Endothelial cell of umbilical vein (primary cell): ENCODE results near the gene JAKMIP3. TPM values are rescaled to one million over a fixed set of nuclear protein-coding genes. Genes with fewer than 3 reads are reported as not detected.

Experiments used
- BruUV-seq: library from RNA; stranded (reverse); fragments of 400-500 nt; replicated peaks from 2 replicates; lab custom pipeline; 2021; lab: Mats Ljungman, UMichigan
- CTCF ChIA-PET: fragments of 300-600, 350-600 bp; sonication (Branson Sonifier 250); formaldehyde crosslinking; loops from one replicate; lab custom pipeline; 2021; ENCODE audit warnings: antibody characterized with exemption, inconsistent platforms; lab: Charles Lee
- POLR2A ChIA-PET: fragments of 300-600, 350-600 bp; sonication (Branson Sonifier 250); formaldehyde crosslinking; loops from one replicate; lab custom pipeline; 2021; ENCODE audit warnings: antibody characterized with exemption, inconsistent platforms; lab: Charles Lee
- DNase-seq: peaks from one replicate; pipeline ENCODE4 v3.0.0-alpha.2; 2011; ENCODE audit warnings: low read depth, low spot score
- FAIRE-seq: peaks from 2 replicates; lab custom pipeline; 2011; peaks lifted over from hg19 to GRCh38; lab: Jason Lieb, UNC
- H2AFZ ChIP-seq: 2 replicates; pipeline ENCODE4 v1.6.0; 2012; ENCODE audit warnings: low read depth, low read length, control low read depth, inconsistent platforms
- H3K27ac ChIP-seq: 2 replicates; pipeline ENCODE4 v1.5.1; 2011; ENCODE audit warnings: low read depth, mild to moderate bottlenecking, control low read depth, low read length, moderate library complexity; ENCODE audit not compliant: insufficient read depth
- H3K27me3 ChIP-seq, 2 experiments: 2 replicates each; pipeline versions ENCODE4 v1.6.0 to v1.6.1; 2011; ENCODE audit warnings: low read length in 2 of 2, mixed read lengths in 1 of 2; ENCODE audit not compliant: control insufficient read depth in 2 of 2, insufficient read depth in 2 of 2
- H3K36me3 ChIP-seq, 2 experiments: 2 replicates in 1 of 2; 3 replicates in 1 of 2; pipeline ENCODE4 v1.5.1; 2011; ENCODE audit warnings: low read length in 2 of 2, mild to moderate bottlenecking in 1 of 2, moderate library complexity in 1 of 2; ENCODE audit not compliant: control insufficient read depth in 2 of 2, insufficient read depth in 2 of 2; ENCODE audit errors: extremely low read depth in 1 of 2
- H3K4me1 ChIP-seq: 3 replicates; pipeline ENCODE4 v1.5.1; 2011; ENCODE audit warnings: mild to moderate bottlenecking, low read length; ENCODE audit not compliant: control insufficient read depth, insufficient read depth; ENCODE audit errors: extremely low read depth
- H3K4me2 ChIP-seq: 2 replicates; pipeline ENCODE4 v1.6.1; 2011; ENCODE audit warnings: low read length, control low read depth, mixed read lengths; ENCODE audit not compliant: insufficient read depth
- H3K4me3 ChIP-seq, 3 experiments: fragments of 200-600 bp in 1 of 3; sonication (generic), shearing (Covaris generic) in 1 of 3; replicated peaks in 1 of 3; 2 replicates each; pipeline ENCODE4 v1.5.1; 2011 to 2016; ENCODE audit warnings: control low read depth in 3 of 3, low read length in 3 of 3, mild to moderate bottlenecking in 2 of 3, inconsistent platforms in 1 of 3, low read depth in 1 of 3, moderate library complexity in 1 of 3; ENCODE audit not compliant: insufficient read depth in 1 of 3
- H3K79me2 ChIP-seq: 2 replicates; pipeline ENCODE4 v1.6.0; 2012; ENCODE audit warnings: low read length, inconsistent platforms; ENCODE audit not compliant: control insufficient read depth, insufficient read depth
- H3K9ac ChIP-seq: replicated peaks from 2 replicates; pipeline ENCODE3; 2011; ENCODE audit warnings: low read length, control low read depth; ENCODE audit not compliant: insufficient read depth; ENCODE audit errors: extremely low read depth
- H3K9me1 ChIP-seq: replicated peaks from 3 replicates; pipeline ENCODE4 v1.6.0; 2011; ENCODE audit warnings: mild to moderate bottlenecking, low read length; ENCODE audit not compliant: control insufficient read depth, insufficient read depth; ENCODE audit errors: extremely low read depth
- H3K9me3 ChIP-seq: replicated peaks from 2 replicates; pipeline ENCODE4 v1.5.1; 2012; ENCODE audit warnings: low read length, inconsistent platforms; ENCODE audit not compliant: control insufficient read depth, insufficient read depth
- H4K20me1 ChIP-seq: replicated peaks from 2 replicates; pipeline ENCODE3; 2011; ENCODE audit warnings: mild to moderate bottlenecking, low read length; ENCODE audit not compliant: control insufficient read depth, insufficient read depth; ENCODE audit errors: extremely low read depth
- CTCF ChIP-seq, 2 donors: IDR thresholded peaks; 1 replicate in 1 of 2; 2 replicates in 1 of 2; pipeline ENCODE4 v1.5.1; 2011; ENCODE audit warnings: low read length in 2 of 2, mild to moderate bottlenecking in 2 of 2, moderate library complexity in 2 of 2, control low read depth in 1 of 2, inconsistent platforms in 1 of 2, low read depth in 1 of 2; ENCODE audit not compliant: insufficient read depth in 1 of 2; ENCODE audit errors: extremely low read depth in 1 of 2
- EZH2 ChIP-seq: IDR thresholded peaks from 2 replicates; pipeline ENCODE4 v1.6.1; 2012; ENCODE audit warnings: borderline replicate concordance, low read depth, mild to moderate bottlenecking, moderate library complexity, low read length, inconsistent platforms; ENCODE audit not compliant: severe bottlenecking
- FOS ChIP-seq: IDR thresholded peaks from 2 replicates; pipeline ENCODE4 v1.6.1; 2011; ENCODE audit warnings: mild to moderate bottlenecking, low read length, moderate library complexity, borderline replicate concordance; ENCODE audit not compliant: insufficient read depth
- GATA2 ChIP-seq: IDR thresholded peaks from 2 replicates; pipeline ENCODE4 v1.7.0; 2011; ENCODE audit warnings: low read depth, mild to moderate bottlenecking, moderate library complexity, mixed read lengths, low read length; ENCODE audit not compliant: insufficient read length, insufficient read depth
- JUN ChIP-seq: IDR thresholded peaks from 2 replicates; pipeline ENCODE4 v1.6.1; 2011; ENCODE audit warnings: borderline replicate concordance, low read depth; ENCODE audit not compliant: insufficient read length, insufficient read depth
- MAX ChIP-seq: IDR thresholded peaks from 2 replicates; pipeline ENCODE4 v1.6.1; 2011; ENCODE audit not compliant: insufficient read depth, insufficient read length
- MYC ChIP-seq: IDR thresholded peaks from one replicate; pipeline ENCODE4 v1.6.1; 2011; ENCODE audit warnings: mild to moderate bottlenecking, low read depth, low read length
- POLR2A ChIP-seq: IDR thresholded peaks from 2 replicates; pipeline ENCODE4 v1.6.1; 2012; ENCODE audit warnings: low read depth, mild to moderate bottlenecking, control low read depth, low read length
- POLR2AphosphoS5 ChIP-seq: IDR thresholded peaks from 2 replicates; pipeline ENCODE4 v1.6.1; 2012; ENCODE audit warnings: low read depth, mild to moderate bottlenecking, control low read depth, low read length, moderate library complexity; ENCODE audit not compliant: insufficient read depth
- dilution Hi-C: fragments of 300-500 bp; cut with MboI; formaldehyde crosslinking; loops from one replicate; pipeline ENCODE4 v1.15.0; 2019; ENCODE audit warnings: low sequenced_read_pairs; ENCODE audit not compliant: extremely low pct_ligation_motif_present
- intact Hi-C: fragments of 100-400 bp; cut with micrococcal nuclease; formaldehyde crosslinking; loops from one replicate; pipeline ENCODE4 v1.10.0; 2022
- polyA plus RNA-seq, 4 experiments: library from polyadenylated mRNA; depleted of rRNA in 3 of 4; stranded (reverse) in 3 of 4; unstranded in 1 of 4; fragments of >200 nt; gene quantifications; 2 replicates each; pipeline versions ENCODE4 v1.2.1 to v1.2.3, GENCODE V29; 2011 to 2012; ENCODE audit warnings: missing spikeins in 1 of 4
- total RNA-seq: library from RNA; stranded (reverse); gene quantifications from 2 replicates; pipeline ENCODE4 v1.2.3, GENCODE V29; 2021

The JAKMIP3 gene
- total and polyA plus RNA-seq, 2 donors (not counting 3 experiments of a cell fraction or from before 2014, with no cell fraction given): 0.01 TPM; not detected in 1

- no peak overlapping the region for H3K4me3 ChIP-seq
- H3K9me1 ChIP-seq: no peaks in the 10 kb centered on the region
- no peak overlapping the region for H2AFZ ChIP-seq
- no peak overlapping the region for H3K9ac ChIP-seq
- no peaks in the 10 kb centered on the region for H3K9me3 ChIP-seq
- no peak overlapping the region for H3K27ac ChIP-seq
- DNase-seq (no peak), FAIRE-seq (no peak)
- no peak overlapping the region for H3K4me2 ChIP-seq
- BruUV-seq: no TSS peak
- H3K4me1 ChIP-seq: no peaks in the 10 kb centered on the region
- intact Hi-C loops (no loop called here), dilution Hi-C loops (no loop called here)
- TF ChIP-seq MAX (no peak), POLR2AphosphoS5 (no peak), CTCF (IDR thresholded peaks at IDR 0.05; ENCODE audit: extremely low read depth in 1 of 2, insufficient read depth in 1 of 2, low read depth in 1 of 2, low read length in 2 of 2) (no peak), JUN (no peak), FOS (no peak), GATA2 (no peak), EZH2 (no peak), POLR2A (no peak), MYC (no peak)
- no peaks in the 10 kb centered on the region for H3K27me3 ChIP-seq
- H3K79me2 ChIP-seq: no peaks in the 10 kb centered on the region
- no peaks in the 10 kb centered on the region for H4K20me1 ChIP-seq
- POLR2A ChIA-PET: no interaction called here
- CTCF ChIA-PET: no interaction called here
- no peaks in the 10 kb centered on the region for H3K36me3 ChIP-seq
Measured at GRCh38 chr10:132061465-132061864, 4.3 kb upstream of the JAKMIP3 start.
